Stomach (tissue), 9 donors: Measurements from ENCODE around the gene SLC25A23. TPM values are rescaled to one million over a fixed set of nuclear protein-coding genes. Genes with fewer than 3 reads are reported as not detected.

ENCODE experiments used
- DNase-seq, 2 donors: peaks; one replicate each; pipeline versions ENCODE4 v3.0.0 to v3.0.0-alpha.2; 2013 to 2019
- H3K27ac ChIP-seq, 5 donors: fragments of 200-600 bp in 4 of 5; sonication (generic) in 4 of 5; one replicate each; pipeline ENCODE4 v1.5.1; 2013 to 2019; ENCODE audit warnings: mild to moderate bottlenecking in 1 of 5, moderate library complexity in 1 of 5
- H3K27me3 ChIP-seq, 3 donors: fragments of 200-600 bp; sonication (generic); one replicate each; pipeline ENCODE4 v1.5.1; 2017 to 2019; ENCODE audit warnings: mixed run types in 1 of 3
- H3K36me3 ChIP-seq, 4 donors: fragments of 200-600 bp; sonication (generic); 1 replicate in 3 of 4; 2 replicates in 1 of 4; pipeline ENCODE4 v1.5.1; 2016 to 2019
- H3K4me1 ChIP-seq, 4 donors: fragments of 200-600 bp; sonication (generic); one replicate each; pipeline ENCODE4 v1.5.1; 2016 to 2019
- H3K4me3 ChIP-seq, 4 donors: fragments of 200-600 bp; sonication (generic) in 3 of 4; one replicate each; pipeline ENCODE4 v1.5.1; 2016 to 2019; ENCODE audit warnings: mild to moderate bottlenecking in 1 of 4
- H3K9me3 ChIP-seq, 4 donors: fragments of 200-600 bp; sonication (generic); one replicate each; pipeline ENCODE4 v1.5.1; 2016 to 2019
- EP300 ChIP-seq: sonication (generic); formaldehyde crosslinking; IDR thresholded peaks from one replicate; pipeline ENCODE4 v1.6.1; 2017; ENCODE audit warnings: antibody characterized with exemption
- POLR2A ChIP-seq, 4 donors: fragments of 450-650 bp; IDR thresholded peaks; one replicate each; pipeline ENCODE4 v1.6.1; 2016; ENCODE audit warnings: antibody characterized with exemption in 4 of 4, control low read depth in 2 of 4, mild to moderate bottlenecking in 1 of 4, moderate library complexity in 1 of 4
- POLR2AphosphoS5 ChIP-seq, 3 donors: sonication (generic); formaldehyde crosslinking; IDR thresholded peaks; one replicate each; pipeline ENCODE4 v1.6.1; 2016; ENCODE audit warnings: antibody characterized with exemption in 3 of 3
- WGBS, 5 donors: extraction: QIAGEN DNeasy Blood & Tissue Kit in 3 of 5; methylation state at CpG; one replicate each; pipeline versions ENCODE4 v1.1.5 to v1.1.7; 2013 to 2018; 5-methylcytosine and 5-hydroxymethylcytosine counted together
- intact Hi-C: fragments of 100-400 bp; cut with DNase I; formaldehyde crosslinking; loops from one replicate; pipeline ENCODE4 v1.15.1; 2023; ENCODE audit warnings: low total_unique reads
- polyA plus RNA-seq, 3 donors: library from polyadenylated mRNA; stranded (reverse); fragments of 200-250 nt; gene quantifications; one replicate each; pipeline ENCODE4 v1.2.3, GENCODE V29; 2013
- total RNA-seq, 5 donors: library from RNA; depleted of rRNA; stranded (reverse); fragments of >200 nt; gene quantifications; one replicate each; pipeline versions ENCODE4 v1.1.0 to v1.2.3, GENCODE V29; 2014 to 2016
- TF ChIP-seq, protein P1 (sequence below), 7 experiments: fragments of 450-650 bp in 4 of 7; fragments of 200-600 bp in 3 of 7; sonication (generic) in 3 of 7; IDR thresholded peaks; one replicate each; pipeline ENCODE4 v1.5.1; 2016 to 2019; ENCODE audit warnings: antibody characterized with exemption in 7 of 7, control low read depth in 2 of 7, mild to moderate bottlenecking in 1 of 7
- donor health status: healthy with polysubstance abuse.
- donor health status: Bipolar disorder and iron deficiency.
- donor health status: healthy.

Gene SLC25A23
- total and polyA plus RNA-seq, 8 donors: 20.7 to 191 (median 38.3) TPM

DNA sequence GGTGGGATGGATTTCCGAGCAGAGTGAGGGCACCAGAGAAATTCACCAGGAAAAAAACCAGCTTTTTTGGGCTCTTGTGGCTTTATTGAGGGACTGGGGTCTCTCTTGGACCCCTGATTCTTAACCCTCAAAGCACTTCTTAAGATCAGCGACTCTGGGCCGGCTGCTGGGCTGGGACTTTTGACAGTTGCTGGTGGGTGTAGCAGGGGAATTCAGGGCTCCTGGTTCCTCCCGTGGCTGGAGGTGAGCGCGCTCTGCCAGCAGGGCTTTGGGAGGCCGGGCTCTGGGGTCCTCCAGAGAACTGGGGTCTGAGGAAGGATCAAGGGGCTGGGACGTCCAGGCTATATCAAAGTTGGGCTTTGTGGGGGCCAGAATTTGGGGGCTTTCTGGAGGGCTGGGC, 7.8 kb upstream of the SLC25A23 start:
- 82 to 93% (median 86%) methylated on average over 8 of the region's 8 CpGs for WGBS, 5 donors
- Histone ChIP-seq H3K4me3 (no peak overlapping the region), H3K4me1 (peaks cover 4 to 32% (median 12%) of the 10 kb centered on the region in 4 donors), H3K27me3 (peaks cover 0 to 34% (median 13%) of the 10 kb centered on the region in 3 donors), H3K36me3 (peaks cover 4 to 49% (median 24%) of the 10 kb centered on the region in 4 donors), H3K27ac (no peak overlapping the region), H3K9me3 (no peaks in the 10 kb centered on the region)
- no peak for DNase-seq
- intact Hi-C loops: no loop called here
- TF ChIP-seq POLR2A (IDR thresholded peaks at IDR 0.05) (no peak), EP300 (no peak), POLR2AphosphoS5 (IDR thresholded peaks at IDR 0.05) (no peak)
- TF ChIP-seq, protein P1, sequence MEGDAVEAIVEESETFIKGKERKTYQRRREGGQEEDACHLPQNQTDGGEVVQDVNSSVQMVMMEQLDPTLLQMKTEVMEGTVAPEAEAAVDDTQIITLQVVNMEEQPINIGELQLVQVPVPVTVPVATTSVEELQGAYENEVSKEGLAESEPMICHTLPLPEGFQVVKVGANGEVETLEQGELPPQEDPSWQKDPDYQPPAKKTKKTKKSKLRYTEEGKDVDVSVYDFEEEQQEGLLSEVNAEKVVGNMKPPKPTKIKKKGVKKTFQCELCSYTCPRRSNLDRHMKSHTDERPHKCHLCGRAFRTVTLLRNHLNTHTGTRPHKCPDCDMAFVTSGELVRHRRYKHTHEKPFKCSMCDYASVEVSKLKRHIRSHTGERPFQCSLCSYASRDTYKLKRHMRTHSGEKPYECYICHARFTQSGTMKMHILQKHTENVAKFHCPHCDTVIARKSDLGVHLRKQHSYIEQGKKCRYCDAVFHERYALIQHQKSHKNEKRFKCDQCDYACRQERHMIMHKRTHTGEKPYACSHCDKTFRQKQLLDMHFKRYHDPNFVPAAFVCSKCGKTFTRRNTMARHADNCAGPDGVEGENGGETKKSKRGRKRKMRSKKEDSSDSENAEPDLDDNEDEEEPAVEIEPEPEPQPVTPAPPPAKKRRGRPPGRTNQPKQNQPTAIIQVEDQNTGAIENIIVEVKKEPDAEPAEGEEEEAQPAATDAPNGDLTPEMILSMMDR (IDR thresholded peaks at IDR 0.05): no peak

DNA sequence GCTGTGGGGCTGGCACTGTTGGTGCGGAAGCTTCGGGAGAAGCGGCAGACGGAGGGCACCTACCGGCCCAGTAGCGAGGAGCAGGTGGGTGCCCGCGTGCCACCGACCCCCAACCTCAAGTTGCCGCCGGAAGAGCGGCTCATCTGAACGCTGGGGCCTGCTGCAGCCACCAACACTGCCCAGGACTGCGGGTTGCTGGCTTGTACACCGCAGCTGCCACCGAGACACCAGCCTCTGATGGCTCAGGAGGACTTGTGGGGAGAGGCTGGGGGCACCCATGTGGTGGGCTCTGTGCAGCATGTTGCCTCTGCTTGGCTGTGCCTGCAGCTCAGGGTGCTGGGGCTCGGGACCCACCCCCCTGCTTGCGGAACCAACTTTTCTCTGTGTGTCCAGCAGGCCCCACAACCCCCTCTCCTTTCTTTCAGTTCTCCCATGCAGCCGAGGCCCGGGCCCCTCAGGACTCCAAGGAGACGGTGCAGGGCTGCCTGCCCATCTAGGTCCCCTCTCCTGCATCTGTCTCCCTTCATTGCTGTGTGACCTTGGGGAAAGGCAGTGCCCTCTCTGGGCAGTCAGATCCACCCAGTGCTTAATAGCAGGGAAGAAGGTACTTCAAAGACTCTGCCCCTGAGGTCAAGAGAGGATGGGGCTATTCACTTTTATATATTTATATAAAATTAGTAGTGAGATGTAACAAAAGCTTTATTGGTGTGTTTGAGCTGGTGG, 7.1 kb upstream of the SLC25A23 start:
- 88 to 92% (median 92%) methylated on average over 7 to 21 of the region's 21 CpGs for WGBS, 5 donors
- peaks cover 0 to 34% (median 13%) of the 10 kb centered on the region in 3 donors for H3K27me3 ChIP-seq
- H3K36me3 ChIP-seq: peaks cover 4 to 49% (median 24%) of the 10 kb centered on the region in 4 donors
- H3K27ac ChIP-seq: no peak overlapping the region
- H3K4me3 ChIP-seq: no peak overlapping the region
- no peaks in the 10 kb centered on the region for H3K9me3 ChIP-seq
- TF ChIP-seq, protein P1 (IDR thresholded peaks at IDR 0.05): no peak
- TF ChIP-seq POLR2A (IDR thresholded peaks at IDR 0.05): no peak
- TF ChIP-seq EP300: no peak
- TF ChIP-seq POLR2AphosphoS5 (IDR thresholded peaks at IDR 0.05): no peak
- intact Hi-C loops: no loop called here
- peaks cover 4 to 32% (median 12%) of the 10 kb centered on the region in 4 donors for H3K4me1 ChIP-seq
- no peak for DNase-seq

DNA sequence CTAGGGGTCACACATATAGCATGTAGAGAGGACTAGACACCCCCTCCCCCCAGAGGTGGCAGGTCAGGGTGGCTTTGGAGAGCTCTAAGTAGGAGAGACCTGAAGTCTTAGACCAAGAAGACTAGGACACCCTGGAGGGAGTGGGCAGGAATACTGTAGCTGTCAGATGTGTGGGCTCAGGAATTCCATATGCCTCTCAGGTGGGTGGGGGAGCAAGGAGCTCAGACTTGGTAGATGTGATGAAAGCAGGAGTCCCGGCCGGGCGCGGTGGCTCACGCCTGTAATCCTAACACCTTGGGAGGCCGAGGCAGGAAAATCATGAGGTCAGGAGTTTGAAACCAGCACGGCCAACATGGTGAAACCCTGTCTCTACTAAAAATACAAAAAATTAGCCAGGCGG, 6.1 kb upstream of the SLC25A23 start:
- intact Hi-C loops: no loop called here
- Histone ChIP-seq H3K36me3 (peaks cover 4 to 43% (median 24%) of the 10 kb centered on the region in 4 donors), H3K4me3 (peak overlapping the region in 2 of 4 donors; percentile 39 to 71), H3K4me1 (peaks cover 4 to 35% (median 16%) of the 10 kb centered on the region in 4 donors), H3K9me3 (no peaks in the 10 kb centered on the region), H3K27me3 (peaks cover 0 to 34% (median 13%) of the 10 kb centered on the region in 3 donors), H3K27ac (peak overlapping the region in 2 of 5 donors; percentile 79 to 90)
- TF ChIP-seq POLR2AphosphoS5 (IDR thresholded peaks at IDR 0.05): no peak
- no peak for TF ChIP-seq POLR2A (IDR thresholded peaks at IDR 0.05)
- TF ChIP-seq, protein P1 (IDR thresholded peaks at IDR 0.05): no peak
- no peak for TF ChIP-seq EP300
- 90 to 96% (median 94%) methylated on average over 8 of the region's 8 CpGs for WGBS, 5 donors
- no peak for DNase-seq

DNA sequence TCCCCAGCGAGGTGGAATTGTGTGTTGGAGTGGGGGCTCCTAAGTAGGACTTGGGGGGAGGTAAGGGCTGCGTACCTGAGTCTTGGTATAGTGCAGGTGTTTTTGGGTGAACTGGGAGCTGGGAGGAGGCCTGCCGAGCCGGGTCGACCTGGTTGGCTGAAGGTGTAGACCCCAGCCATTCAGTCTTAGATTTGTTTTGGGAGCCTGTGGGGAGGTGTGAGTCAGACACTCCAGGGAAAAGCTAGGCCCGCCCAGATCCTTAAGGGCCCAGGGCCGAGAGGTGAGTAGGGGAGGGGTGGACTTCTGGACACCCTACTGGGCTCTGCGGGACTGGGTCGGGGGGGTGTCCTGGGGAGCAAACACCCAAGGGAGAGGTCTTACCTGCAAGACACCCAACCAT, 5.4 kb upstream of the SLC25A23 start:
- H3K9me3 ChIP-seq: no peaks in the 10 kb centered on the region
- peaks cover 4 to 38% (median 17%) of the 10 kb centered on the region in 4 donors for H3K4me1 ChIP-seq
- intact Hi-C loops: no loop called here
- H3K4me3 ChIP-seq: peak overlapping the region; percentile 39 to 71 (median 50)
- peak; percentile 28 to 46 for DNase-seq
- peak overlapping the region; percentile 79 to 94 (median 90) for H3K27ac ChIP-seq
- H3K36me3 ChIP-seq: peaks cover 4 to 41% (median 24%) of the 10 kb centered on the region in 4 donors
- no peak for TF ChIP-seq EP300
- TF ChIP-seq POLR2A (IDR thresholded peaks at IDR 0.05): no peak
- TF ChIP-seq, protein P1 (IDR thresholded peaks at IDR 0.05): no peak
- TF ChIP-seq POLR2AphosphoS5 (IDR thresholded peaks at IDR 0.05): no peak
- WGBS, 5 donors: 20 to 40% (median 29%) methylated on average over 9 of the region's 9 CpGs
- H3K27me3 ChIP-seq: peaks cover 0 to 34% (median 13%) of the 10 kb centered on the region in 3 donors
